ENCODE results near the gene HIRIP3.

DNA sequence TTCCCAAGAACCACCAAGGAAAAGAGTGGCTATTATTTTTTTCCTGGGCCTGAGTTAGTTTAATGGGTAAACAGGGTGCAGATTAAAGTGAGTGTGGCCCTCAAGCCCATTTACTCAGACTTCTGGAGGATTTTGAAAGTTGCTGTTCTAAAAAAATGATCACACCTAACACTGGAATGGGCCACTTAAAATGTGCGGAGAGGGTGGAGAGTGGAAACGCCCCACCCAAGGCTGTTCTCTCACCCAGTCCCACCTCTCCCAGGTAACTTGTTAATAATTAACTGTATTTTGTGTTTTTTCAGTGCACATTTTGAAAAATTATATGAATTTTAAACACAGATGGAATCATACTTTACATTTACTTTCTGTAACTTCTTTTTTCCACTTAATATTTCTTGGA is 5.4 kb downstream of the HIRIP3 start:
- TF ChIP-seq, protein P1, sequence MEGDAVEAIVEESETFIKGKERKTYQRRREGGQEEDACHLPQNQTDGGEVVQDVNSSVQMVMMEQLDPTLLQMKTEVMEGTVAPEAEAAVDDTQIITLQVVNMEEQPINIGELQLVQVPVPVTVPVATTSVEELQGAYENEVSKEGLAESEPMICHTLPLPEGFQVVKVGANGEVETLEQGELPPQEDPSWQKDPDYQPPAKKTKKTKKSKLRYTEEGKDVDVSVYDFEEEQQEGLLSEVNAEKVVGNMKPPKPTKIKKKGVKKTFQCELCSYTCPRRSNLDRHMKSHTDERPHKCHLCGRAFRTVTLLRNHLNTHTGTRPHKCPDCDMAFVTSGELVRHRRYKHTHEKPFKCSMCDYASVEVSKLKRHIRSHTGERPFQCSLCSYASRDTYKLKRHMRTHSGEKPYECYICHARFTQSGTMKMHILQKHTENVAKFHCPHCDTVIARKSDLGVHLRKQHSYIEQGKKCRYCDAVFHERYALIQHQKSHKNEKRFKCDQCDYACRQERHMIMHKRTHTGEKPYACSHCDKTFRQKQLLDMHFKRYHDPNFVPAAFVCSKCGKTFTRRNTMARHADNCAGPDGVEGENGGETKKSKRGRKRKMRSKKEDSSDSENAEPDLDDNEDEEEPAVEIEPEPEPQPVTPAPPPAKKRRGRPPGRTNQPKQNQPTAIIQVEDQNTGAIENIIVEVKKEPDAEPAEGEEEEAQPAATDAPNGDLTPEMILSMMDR (IDR thresholded peaks at IDR 0.05): no peak
- TF ChIP-seq EZH2phosphoT487 (IDR thresholded peaks at IDR 0.05): no peak
